ENCODE measurements around the gene CCDC28A.
A peak's percentile ranks its signal among the peaks of the same experiment; 100 is the strongest.

- TF ChIP-seq CTCF (IDR thresholded peaks at IDR 0.05) (peak; percentile 73), EZH2phosphoT487 (IDR thresholded peaks at IDR 0.05) (no peak), EZH2 (IDR thresholded peaks at IDR 0.05) (no peak)
Measured at GRCh38 chr6:138815797-138816528, 42.4 kb downstream of the CCDC28A start.
